ENCODE data around the gene FBXO46.

FBXO46 gene

DNA sequence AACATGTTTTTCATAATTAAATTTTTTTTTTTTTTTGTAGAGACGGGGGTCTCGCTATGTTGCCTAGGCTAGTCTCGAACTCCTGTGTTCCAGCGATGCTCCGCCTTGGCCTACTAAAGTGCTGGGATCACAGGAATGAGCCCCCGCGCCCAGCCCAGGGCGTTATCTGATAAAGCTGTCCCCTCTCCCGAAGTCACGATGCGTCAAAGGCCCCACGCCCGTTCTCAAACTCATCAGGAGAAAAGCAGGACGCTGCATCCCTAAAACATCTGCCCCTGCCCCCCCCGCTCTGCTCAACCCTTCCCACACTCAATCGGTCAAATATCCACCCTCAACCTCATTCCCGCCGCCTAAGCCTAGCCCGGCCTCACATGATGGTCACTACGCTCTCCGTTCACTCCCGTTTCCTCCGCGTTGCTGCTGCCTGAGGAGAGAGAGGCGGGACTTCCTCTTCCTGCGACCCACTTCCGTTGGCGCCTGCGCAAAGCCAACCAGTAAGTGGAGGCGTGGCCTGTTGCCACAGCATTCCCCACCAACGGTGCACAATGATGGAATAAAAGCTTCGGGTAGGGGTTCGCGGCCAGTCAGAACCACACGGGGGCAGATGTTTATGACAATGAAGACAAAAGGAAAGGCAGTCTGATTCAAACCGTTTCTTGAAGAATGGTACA is 39.0 kb downstream of the FBXO46 start, which contains the start of gene SNRPD2 (continued):
- 0 out of 2 replicates have a peak, but pooled peaks have one; percentile 28 for TF ChIP-seq ZNF362 (tag by site-specific recombination; IDR thresholded peaks at IDR 0.05)
- no peak for TF ChIP-seq ZNF658 (tag by site-specific recombination; IDR thresholded peaks at IDR 0.05)
- no peak for TF ChIP-seq ZNF510 (tag by site-specific recombination; IDR thresholded peaks at IDR 0.05; ENCODE audit: insufficient replicate concordance)
- TF ChIP-seq, protein P1, sequence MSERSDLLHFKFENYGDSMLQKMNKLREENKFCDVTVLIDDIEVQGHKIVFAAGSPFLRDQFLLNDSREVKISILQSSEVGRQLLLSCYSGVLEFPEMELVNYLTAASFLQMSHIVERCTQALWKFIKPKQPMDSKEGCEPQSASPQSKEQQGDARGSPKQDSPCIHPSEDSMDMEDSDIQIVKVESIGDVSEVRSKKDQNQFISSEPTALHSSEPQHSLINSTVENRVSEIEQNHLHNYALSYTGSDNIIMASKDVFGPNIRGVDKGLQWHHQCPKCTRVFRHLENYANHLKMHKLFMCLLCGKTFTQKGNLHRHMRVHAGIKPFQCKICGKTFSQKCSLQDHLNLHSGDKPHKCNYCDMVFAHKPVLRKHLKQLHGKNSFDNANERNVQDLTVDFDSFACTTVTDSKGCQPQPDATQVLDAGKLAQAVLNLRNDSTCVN (tag by site-specific recombination; optimal IDR thresholded peaks at IDR 0.05), result peak; percentile 27
- TF ChIP-seq ZSCAN23 (tag by site-specific recombination; IDR thresholded peaks at IDR 0.05), result no peak
- peak; percentile 20; the same call in 1 of the 2 replicates for TF ChIP-seq MYNN (tag by site-specific recombination; IDR thresholded peaks at IDR 0.05; ENCODE audit: borderline replicate concordance)
- TF ChIP-seq, protein P2, sequence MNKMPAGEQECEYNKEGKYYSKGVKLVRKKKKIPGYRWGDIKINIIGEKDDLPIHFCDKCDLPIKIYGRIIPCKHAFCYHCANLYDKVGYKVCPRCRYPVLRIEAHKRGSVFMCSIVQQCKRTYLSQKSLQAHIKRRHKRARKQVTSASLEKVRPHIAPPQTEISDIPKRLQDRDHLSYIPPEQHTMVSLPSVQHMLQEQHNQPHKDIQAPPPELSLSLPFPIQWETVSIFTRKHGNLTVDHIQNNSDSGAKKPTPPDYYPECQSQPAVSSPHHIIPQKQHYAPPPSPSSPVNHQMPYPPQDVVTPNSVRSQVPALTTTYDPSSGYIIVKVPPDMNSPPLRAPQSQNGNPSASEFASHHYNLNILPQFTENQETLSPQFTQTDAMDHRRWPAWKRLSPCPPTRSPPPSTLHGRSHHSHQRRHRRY (tag by site-specific recombination; IDR thresholded peaks at IDR 0.05), result no peak
- TF ChIP-seq PRDM1 (tag by site-specific recombination; IDR thresholded peaks at IDR 0.05), result no peak
- no peak for TF ChIP-seq ZNF132 (tag by site-specific recombination; IDR thresholded peaks at IDR 0.05; ENCODE audit: borderline replicate concordance)
- no peak for TF ChIP-seq ZBTB1 (tag by site-specific recombination; IDR thresholded peaks at IDR 0.05)
- TF ChIP-seq ZNF214 (tag by site-specific recombination; IDR thresholded peaks at IDR 0.05; ENCODE audit: borderline replicate concordance), result no peak
- TF ChIP-seq ZNF585B (tag by site-specific recombination; IDR thresholded peaks at IDR 0.05), result no peak
- no peak for TF ChIP-seq FEZF1 (tag by site-specific recombination; IDR thresholded peaks at IDR 0.05)
- TF ChIP-seq, protein P3, sequence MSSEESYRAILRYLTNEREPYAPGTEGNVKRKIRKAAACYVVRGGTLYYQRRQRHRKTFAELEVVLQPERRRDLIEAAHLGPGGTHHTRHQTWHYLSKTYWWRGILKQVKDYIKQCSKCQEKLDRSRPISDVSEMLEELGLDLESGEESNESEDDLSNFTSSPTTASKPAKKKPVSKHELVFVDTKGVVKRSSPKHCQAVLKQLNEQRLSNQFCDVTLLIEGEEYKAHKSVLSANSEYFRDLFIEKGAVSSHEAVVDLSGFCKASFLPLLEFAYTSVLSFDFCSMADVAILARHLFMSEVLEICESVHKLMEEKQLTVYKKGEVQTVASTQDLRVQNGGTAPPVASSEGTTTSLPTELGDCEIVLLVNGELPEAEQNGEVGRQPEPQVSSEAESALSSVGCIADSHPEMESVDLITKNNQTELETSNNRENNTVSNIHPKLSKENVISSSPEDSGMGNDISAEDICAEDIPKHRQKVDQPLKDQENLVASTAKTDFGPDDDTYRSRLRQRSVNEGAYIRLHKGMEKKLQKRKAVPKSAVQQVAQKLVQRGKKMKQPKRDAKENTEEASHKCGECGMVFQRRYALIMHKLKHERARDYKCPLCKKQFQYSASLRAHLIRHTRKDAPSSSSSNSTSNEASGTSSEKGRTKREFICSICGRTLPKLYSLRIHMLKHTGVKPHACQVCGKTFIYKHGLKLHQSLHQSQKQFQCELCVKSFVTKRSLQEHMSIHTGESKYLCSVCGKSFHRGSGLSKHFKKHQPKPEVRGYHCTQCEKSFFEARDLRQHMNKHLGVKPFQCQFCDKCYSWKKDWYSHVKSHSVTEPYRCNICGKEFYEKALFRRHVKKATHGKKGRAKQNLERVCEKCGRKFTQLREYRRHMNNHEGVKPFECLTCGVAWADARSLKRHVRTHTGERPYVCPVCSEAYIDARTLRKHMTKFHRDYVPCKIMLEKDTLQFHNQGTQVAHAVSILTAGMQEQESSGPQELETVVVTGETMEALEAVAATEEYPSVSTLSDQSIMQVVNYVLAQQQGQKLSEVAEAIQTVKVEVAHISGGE (tag by site-specific recombination; conservative IDR thresholded peaks at IDR 0.05; ENCODE audit: low read depth), result peak; percentile 89
- TF ChIP-seq, protein P4, sequence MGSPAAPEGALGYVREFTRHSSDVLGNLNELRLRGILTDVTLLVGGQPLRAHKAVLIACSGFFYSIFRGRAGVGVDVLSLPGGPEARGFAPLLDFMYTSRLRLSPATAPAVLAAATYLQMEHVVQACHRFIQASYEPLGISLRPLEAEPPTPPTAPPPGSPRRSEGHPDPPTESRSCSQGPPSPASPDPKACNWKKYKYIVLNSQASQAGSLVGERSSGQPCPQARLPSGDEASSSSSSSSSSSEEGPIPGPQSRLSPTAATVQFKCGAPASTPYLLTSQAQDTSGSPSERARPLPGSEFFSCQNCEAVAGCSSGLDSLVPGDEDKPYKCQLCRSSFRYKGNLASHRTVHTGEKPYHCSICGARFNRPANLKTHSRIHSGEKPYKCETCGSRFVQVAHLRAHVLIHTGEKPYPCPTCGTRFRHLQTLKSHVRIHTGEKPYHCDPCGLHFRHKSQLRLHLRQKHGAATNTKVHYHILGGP (tag by site-specific recombination; IDR thresholded peaks at IDR 0.05), result no peak
- TF ChIP-seq ZNF629 (tag by site-specific recombination; IDR thresholded peaks at IDR 0.05), result peak; percentile 37; the same call in 1 of the 2 replicates
- TF ChIP-seq ZNF654 (tag by site-specific recombination; IDR thresholded peaks at IDR 0.05; ENCODE audit: low read depth), result no peak
- no peak for TF ChIP-seq ZNF707 (tag by site-specific recombination; IDR thresholded peaks at IDR 0.05)
- TF ChIP-seq, protein P5, sequence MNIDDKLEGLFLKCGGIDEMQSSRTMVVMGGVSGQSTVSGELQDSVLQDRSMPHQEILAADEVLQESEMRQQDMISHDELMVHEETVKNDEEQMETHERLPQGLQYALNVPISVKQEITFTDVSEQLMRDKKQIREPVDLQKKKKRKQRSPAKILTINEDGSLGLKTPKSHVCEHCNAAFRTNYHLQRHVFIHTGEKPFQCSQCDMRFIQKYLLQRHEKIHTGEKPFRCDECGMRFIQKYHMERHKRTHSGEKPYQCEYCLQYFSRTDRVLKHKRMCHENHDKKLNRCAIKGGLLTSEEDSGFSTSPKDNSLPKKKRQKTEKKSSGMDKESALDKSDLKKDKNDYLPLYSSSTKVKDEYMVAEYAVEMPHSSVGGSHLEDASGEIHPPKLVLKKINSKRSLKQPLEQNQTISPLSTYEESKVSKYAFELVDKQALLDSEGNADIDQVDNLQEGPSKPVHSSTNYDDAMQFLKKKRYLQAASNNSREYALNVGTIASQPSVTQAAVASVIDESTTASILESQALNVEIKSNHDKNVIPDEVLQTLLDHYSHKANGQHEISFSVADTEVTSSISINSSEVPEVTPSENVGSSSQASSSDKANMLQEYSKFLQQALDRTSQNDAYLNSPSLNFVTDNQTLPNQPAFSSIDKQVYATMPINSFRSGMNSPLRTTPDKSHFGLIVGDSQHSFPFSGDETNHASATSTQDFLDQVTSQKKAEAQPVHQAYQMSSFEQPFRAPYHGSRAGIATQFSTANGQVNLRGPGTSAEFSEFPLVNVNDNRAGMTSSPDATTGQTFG (tag by site-specific recombination; IDR thresholded peaks at IDR 0.05; ENCODE audit: borderline replicate concordance), result no peak
- TF ChIP-seq ZNF791 (tag by site-specific recombination; IDR thresholded peaks at IDR 0.05), result no peak
- no peak for TF ChIP-seq TCF7L2 (IDR thresholded peaks at IDR 0.05; ENCODE audit: borderline replicate concordance, low read depth, low read length)
- no peak; the same call in 1 of the 2 replicates for TF ChIP-seq SCRT2 (tag by site-specific recombination; IDR thresholded peaks at IDR 0.05)
- no peak for TF ChIP-seq GLIS2 (tag by site-specific recombination; IDR thresholded peaks at IDR 0.05)
- TF ChIP-seq, protein P6, sequence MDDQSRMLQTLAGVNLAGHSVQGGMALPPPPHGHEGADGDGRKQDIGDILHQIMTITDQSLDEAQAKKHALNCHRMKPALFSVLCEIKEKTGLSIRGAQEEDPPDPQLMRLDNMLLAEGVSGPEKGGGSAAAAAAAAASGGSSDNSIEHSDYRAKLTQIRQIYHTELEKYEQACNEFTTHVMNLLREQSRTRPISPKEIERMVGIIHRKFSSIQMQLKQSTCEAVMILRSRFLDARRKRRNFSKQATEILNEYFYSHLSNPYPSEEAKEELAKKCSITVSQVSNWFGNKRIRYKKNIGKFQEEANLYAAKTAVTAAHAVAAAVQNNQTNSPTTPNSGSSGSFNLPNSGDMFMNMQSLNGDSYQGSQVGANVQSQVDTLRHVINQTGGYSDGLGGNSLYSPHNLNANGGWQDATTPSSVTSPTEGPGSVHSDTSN (CRISPR knock-in tag; IDR thresholded peaks at IDR 0.05), result 0 out of 2 replicates have a peak, but pooled peaks have one; percentile 68
- no peak for TF ChIP-seq ZNF561 (tag by site-specific recombination; IDR thresholded peaks at IDR 0.05; ENCODE audit: borderline replicate concordance)
- no peak for TF ChIP-seq ZNF664 (tag by site-specific recombination; IDR thresholded peaks at IDR 0.05)
- peak; percentile 70; the same call in 1 of the 2 replicates for TF ChIP-seq KLF8 (tag by site-specific recombination; IDR thresholded peaks at IDR 0.05)
- TF ChIP-seq REPIN1 (tag by site-specific recombination; IDR thresholded peaks at IDR 0.05; ENCODE audit: low read depth), result no peak

Data from HEK293 (cell line).